GM12801 (cell line): ENCODE measurements around the gene POU2F2.

Experiments used
- CTCF ChIP-seq: IDR thresholded peaks from one replicate; pipeline ENCODE4 v1.5.1; 2011; ENCODE audit warnings: control low read depth; ENCODE audit not compliant: insufficient read length; ENCODE audit errors: extremely low read depth

POU2F2 gene

GRCh38 chr19:42096255-42096837, 35.9 kb downstream of the POU2F2 start:
- TF ChIP-seq CTCF = no peak

- no peak for TF ChIP-seq CTCF
Measured at GRCh38 chr19:42095814-42096230, 36.4 kb downstream of the POU2F2 start.

- TF ChIP-seq CTCF = no peak
Measured at GRCh38 chr19:42095142-42095813, 37.0 kb downstream of the POU2F2 start.

- TF ChIP-seq CTCF = no peak
Measured at GRCh38 chr19:42093926-42094325, 38.3 kb downstream of the POU2F2 start.

- TF ChIP-seq CTCF = no peak
Measured at GRCh38 chr19:42093505-42093904, 38.7 kb downstream of the POU2F2 start.

- TF ChIP-seq CTCF = no peak
Measured at GRCh38 chr19:42092350-42092749, 39.9 kb downstream of the POU2F2 start.

- no peak for TF ChIP-seq CTCF
Measured at GRCh38 chr19:42091742-42092141, 40.5 kb downstream of the POU2F2 start.

GRCh38 chr19:42091300-42091699, 40.9 kb downstream of the POU2F2 start:
- no peak for TF ChIP-seq CTCF
